HG02943 (cell line): ENCODE results near the gene ZEB2.

Experiments
- ATAC-seq: cut with Tn5 transposase; IDR thresholded peaks from one replicate; pipeline ENCODE4 v1.9.1; 2021; ENCODE audit warnings: mild to moderate bottlenecking, low read depth, moderate library complexity; ENCODE audit not compliant: unreplicated experiment

ZEB2 gene

DNA sequence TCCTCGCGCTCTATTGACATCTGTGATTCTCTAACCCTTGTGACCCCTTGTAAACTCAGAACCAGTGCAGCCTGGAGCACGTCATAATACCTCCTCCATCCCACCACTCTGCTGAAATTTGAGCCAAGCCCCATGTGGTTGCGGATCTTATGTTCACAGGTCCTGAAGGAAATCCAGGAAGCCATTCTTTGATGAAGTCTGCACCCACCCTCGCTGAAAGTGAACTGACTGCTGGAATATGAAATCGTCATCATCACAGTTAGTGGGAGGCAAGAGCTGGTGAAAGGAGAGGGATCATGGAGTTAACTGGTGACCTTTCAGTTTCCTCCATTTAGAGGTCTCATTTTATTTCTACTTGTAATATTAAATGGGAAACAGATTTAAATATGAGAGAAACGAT is 21.6 kb downstream of the ZEB2 start:
- ATAC-seq: no peak

DNA sequence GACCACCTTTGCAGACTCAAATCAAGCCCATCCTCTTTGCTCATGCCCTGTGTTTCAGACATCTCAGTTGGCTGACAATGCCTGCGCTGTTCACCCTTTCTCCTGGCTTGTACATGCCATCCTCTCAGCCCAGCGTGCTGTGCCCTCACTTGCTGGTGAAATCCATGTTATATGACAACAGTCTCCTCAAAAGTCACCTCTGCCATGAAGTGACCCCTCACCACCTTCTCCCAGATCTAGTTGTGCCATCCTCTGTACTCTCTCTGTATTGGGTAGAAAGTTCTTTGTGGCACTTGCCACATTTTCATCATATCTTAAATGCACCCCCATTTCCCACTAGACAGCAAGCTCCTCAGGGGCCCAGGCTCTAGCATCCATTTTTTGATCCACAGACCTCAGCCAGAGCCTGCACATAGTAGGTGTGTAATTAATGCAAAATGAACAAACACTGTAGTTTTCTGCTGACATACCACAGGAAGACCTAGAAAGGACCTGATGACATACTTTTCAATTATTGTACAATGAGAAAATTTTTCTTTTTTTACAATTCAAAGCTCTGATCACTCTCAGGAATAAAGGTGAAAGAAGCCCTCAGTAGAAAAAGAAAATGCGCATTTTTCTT is 22.8 kb downstream of the ZEB2 start:
- no peak for ATAC-seq

DNA sequence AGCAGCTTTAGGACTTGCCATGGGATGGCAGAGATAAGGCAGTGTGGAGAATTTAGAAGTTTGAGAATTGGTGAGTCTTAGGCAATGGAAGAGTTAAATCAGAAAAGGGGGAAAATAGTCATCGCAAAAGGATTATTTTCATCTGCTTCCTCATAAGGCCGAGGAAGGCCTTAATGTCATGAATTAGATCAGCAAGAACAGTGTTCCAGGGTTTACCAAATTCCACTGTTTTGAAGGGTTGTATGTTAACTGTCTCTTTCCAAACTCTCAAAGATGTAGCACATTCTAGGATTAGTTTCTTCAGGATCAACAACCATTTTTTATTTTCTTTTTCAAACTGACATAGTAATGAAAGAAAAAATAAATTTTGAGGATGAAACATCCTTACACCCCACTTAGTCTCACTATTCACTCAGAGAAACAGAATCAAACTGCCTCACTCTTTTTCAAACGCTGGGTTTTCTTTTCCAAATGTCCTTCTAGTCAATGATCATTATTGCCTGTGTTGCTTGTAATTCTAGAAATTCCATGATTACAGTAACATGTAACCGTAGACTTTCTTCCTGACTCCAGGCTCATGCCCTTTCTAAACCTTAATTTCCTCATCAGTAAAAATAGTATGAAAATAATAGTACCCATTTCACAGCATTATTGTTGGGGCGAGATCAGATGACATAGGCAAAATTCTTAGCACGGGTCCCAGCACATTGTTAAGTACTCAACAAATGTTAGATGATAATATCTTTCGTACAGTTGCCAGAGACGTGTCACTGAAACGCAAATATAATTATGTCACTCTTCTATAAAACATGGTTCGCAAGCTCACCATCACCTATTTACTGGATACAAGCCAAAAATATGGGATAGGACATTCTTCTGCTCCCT is 23.6 kb downstream of the ZEB2 start:
- no peak for ATAC-seq

DNA sequence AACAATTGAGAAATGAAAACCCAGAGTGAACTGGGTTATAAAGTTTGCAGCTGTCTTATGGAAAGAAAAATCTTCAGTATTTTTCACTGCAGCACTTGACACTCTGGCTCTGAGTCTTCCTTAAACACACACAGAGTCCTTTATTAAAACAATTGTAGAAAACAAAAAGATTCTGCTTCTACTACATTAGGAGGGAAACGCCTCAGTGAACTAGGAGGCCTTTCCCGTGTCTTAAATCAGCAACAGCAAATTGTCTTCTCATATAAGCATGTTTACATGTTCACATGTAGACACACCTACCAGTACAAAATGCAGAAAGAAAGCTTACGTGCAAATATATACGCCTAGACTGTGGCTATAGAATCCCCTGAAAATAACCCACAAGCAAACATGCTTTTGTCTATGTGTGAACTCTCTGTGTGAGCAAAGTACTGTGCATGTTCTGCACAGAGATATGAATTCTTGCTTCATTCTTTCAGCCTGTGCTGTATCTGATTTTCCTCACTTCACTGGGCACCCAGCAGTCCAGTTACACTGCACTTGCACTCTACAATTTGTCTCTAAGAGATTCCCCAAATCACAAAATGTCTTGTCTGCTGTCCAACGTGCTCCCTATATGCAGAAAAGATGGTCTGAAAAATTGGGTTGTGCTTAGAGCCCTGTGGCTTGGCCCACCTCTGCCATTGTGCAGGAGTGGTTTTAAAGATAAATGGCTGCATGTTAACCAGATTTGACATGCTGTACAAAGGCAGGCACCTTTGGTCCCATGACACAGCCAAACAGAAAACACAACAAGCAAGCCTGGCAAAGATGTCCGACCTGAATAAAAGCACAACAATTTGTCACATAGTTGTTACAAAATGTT is 24.5 kb downstream of the ZEB2 start:
- no peak for ATAC-seq

DNA sequence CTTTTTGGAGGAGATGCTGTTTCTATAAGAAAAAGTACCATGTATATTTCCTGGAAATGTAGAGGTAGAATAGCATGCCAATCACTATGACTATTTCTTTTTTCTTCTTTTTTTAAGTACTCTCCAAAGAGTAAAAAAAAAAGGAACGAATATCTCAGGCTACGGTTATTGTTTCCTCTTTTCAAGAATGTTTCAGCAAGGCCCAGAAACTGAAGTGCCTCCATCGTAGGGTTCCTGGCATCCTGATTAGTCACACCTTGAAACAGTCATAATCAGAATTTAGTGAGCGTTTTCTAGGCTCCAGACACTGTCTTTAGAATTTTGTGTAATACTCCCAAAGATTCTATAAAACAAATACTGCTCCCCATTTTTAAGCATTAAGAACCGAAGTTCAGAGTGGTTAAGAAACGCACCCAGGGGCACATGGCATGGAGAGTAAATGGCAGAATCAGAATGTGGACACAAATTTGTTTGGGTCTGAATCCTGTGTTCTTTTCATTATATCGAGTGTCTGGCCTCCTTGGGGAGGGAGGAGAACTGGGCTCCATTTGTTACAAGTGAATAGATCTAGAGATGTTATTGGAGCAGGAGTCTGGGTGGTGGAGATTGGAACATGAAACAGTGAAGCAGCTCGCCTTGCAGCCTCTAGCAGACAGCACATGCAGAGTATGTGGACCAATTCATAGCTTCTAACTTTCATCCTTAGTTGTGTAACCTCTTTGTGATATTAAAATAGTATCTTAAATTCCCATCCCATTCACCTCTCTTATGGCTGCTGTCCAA is 26.7 kb downstream of the ZEB2 start:
- ATAC-seq: no peak

DNA sequence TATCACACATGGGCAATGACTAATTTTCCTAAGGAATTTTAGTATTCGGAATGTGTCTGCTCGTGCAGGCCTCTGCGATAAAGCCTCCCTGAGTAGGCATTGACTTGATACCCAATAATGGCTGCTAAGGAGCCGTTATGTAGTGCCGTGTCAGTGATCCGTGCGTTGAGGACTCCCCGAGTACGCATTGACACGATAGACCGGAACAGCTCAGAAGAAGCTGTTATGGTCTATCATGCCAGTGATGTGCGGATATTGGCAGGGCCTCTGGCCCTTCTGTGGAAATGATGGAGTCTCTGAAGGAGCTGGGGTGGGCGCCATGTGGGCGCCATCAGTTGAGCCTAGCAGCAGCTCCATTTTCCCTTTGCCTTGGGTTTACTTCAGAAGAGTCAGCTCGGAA is 29.1 kb downstream of the ZEB2 start:
- ATAC-seq: no peak

DNA sequence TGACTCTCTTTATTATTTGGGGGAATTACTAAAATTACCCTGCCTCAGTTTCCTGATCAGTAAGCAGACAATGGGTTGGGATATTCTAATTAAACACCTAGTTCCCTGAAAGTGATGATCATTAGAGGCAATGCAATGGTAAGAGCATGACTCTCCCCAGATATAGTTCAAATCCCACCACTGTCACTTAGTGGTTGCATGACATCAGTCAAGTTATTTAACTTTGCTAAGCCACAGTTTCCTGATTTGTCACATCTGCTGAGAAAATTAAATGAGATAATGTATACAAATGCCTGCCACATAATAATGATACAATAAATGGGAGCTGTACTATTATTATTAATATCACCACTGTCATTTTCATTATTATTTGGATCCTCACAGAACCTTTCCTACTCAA is 29.9 kb downstream of the ZEB2 start:
- no peak for ATAC-seq

DNA sequence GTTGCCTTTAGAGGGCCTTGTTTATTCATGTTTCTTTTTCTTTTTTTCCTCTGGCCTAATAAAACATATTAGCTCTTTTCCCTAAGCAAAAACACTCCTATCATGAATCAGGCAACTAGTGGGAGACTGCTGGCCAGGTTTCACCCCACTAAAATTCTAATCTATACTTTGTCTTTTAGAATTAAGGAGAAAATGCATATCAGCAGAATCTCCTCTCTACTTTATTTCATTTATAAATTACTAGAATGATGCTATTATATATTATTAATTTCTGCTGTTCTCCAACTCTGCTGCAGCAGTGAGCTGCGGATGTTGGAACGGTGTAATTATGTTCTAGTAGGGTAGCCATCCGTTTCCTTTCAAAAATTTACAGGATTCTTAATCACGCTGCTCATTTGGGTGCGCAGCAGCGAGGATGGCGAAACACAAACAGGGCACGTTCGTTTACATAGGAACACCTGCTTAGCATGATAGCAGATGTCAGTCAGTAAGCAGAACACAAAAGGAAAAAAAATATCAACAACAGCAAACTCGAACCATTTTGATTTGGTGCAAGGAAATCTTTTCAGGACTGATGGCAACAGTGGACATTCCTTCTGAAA is 30.5 kb downstream of the ZEB2 start:
- ATAC-seq: no peak

DNA sequence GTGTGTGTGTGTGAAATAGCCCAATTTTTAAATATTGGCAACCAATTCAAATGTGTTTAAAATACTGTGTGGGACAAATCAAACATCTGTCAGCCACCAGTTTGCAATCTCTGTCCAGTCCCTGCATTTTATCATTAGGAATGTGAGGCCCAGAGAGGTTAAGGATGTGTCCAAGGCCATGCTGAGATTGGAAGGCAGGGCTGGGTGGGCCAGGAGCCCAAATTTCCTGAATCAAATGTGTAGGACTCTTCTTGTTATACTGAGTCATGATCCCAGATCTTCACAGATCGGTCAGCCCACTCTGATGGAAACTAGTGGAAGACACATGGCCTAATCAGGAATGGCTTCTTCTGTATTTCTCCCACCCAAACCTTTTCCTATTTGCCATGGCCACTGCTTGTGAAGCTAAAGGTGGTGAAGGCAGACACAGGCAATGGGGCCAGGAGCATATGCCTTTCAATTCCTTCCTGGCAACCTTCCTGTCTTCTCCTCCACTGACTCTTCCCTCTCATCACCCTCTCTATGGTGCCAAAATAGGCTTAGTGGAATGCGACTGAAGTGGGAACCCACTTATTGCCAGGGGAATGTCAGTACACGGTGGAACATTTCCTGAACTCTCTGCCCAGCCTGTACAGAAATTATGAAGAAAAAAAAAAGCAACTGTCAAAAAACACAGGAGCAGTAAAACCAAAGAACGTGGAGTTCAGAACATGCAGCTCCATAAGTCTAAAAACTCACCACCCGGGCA is 35.5 kb downstream of the ZEB2 start:
- no peak for ATAC-seq

DNA sequence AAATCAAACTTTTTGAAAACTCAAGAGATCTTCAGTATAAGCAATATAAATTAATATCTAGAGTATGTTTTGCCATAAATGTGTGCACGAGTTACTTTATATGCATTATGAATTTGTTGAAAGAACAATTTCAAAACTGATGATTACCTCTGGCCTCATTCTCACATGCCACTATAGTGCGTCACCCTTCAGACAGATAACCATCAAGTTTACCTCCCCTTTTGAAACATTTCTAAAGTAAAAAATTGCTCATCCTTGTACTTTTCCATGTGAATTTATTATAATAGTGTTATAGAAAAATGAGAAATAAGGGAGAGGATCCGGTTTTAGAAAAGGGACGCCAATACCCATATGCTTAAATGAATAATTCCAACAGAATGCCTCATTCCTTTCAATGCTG is 38.3 kb downstream of the ZEB2 start:
- ATAC-seq: no peak

DNA sequence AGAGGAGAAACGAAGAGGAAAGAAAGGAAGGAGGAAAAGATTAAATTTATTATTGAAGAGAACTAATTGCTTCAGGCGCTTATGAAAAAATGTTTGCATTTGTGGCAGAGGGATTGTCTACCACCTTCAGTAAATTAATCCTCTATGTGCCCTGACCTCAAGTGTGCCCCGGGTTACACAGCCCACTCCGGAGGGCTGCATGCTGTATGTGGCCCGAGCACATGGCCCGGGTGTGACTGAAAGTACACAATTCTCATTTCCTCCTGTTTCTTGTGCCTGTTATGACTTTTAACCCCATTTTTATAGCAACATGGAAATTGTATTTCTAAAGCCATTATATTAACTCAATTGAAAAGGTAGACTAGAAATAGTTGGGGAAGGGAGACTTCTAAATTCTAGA is 38.8 kb downstream of the ZEB2 start:
- ATAC-seq: no peak

DNA sequence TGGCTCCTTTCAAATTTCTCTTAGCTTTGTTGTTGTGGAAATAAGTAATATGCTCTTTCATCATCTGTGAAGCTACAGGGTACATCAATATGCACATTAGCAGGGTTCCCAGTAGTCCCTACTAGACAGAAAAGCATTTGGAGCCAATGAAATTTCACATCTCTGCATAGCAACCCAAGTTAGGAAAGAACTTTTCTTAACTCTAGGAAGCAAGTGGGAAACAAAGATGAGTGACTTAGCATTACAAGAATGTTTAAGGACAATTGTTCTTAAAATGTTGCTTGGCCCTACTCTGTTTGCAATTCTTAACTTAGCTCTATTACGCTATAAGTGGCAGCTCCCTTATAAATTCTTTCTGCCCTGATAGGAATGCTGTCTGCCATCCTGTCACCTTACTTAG is 39.6 kb downstream of the ZEB2 start:
- no peak for ATAC-seq

DNA sequence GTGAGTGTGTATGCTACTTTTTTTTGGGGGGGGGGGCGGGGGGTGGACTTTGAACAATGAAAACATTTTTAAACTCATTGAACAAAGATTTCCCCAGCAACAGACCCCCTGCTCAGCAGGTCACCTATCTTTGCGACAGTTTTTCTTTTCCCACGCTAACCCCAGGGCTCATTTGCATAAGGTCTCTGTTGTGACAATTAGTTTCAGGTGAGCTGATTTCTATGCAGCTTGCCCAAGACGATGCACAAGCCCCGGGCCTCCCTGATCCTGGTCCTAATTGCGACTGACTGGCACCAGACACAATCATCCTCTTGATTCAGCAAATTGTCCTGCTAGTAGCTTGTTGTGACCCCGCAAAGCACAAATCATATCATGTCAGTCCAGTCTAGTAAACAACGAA is 40.3 kb downstream of the ZEB2 start:
- ATAC-seq: no peak

DNA sequence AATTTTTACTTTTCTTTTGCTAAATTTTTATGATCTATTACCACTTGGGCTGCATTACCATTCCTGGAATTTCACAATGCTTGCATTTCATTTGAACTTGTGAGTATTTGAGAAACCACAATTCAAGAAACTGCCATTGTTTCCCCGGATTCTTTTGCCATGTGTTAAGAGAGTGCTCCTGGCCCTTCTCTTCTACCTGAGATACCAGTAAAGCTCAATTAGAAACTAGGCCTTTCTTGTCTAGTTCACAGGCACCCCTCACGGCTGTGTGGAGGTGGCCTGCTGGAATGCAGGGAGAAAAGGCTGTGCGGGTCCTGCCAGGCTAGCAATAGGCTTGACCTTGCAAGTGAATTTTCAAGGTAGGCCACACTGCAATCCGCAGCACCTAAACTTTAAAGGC is 40.8 kb downstream of the ZEB2 start:
- no peak for ATAC-seq

DNA sequence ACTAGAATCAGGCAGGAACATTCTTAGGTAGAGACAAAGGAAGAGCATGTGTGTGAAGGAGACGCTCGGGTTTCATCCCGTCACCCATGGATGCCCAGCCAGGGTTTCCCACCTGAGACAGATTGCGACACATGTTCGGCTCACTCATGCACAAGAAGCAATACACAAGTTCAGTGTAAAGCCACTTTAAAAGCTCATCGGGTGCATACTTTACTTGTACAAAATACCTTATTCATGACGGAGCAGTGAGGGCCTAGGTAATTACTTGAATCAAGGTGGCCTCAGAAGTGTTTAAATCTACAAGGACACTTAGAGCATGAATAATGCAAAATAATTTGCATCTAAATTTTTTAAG is 42.0 kb downstream of the ZEB2 start:
- ATAC-seq: no peak

DNA sequence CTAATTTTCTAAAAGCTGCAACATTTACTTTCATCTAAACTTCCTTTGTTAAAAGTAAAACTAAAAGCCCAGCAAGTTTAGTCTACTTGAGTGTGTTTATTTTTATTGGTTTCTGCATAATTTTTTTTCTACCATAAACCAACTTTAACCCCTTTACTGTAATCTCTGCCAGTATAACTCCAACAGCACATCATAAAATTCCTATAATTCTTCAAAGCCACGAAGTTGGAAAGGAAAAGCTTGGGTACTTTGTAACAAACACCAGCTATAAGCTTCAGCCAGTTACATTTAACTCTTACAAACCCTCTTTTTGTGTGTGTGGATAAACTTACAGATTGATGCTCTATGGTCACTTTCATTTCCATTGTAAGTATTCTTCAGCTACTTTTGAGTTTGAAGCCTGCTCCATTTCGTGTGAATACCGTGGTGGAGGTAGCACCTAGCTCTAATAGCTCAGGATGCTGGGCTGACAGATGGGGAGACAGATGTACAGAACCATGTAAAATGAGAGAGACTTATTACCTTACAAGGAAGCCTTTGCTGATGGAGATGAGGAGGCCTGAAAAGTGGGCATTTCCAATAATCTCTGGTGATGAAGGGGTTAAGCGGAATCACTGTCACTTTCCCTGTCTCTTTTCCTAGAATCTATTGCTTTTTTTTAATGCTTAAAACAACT is 42.5 kb downstream of the ZEB2 start:
- no peak for ATAC-seq

DNA sequence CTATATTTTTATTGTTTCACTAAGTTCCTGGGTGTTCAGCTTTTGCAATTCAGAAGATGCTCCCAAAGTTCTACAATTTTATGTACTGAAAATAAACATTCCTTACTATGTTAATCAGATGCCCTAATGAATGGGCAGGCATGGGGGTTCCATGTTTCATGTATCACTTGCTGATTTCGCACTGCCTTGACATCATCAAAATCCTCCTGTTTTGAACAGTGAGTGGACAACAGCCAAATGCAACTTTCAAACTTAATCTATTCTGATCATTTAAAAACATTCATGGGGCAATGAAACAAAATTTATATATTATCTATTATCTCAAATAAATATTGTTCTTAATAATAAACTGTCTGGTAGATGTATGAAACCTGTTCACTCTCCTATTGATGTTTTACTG is 43.2 kb downstream of the ZEB2 start:
- no peak for ATAC-seq

DNA sequence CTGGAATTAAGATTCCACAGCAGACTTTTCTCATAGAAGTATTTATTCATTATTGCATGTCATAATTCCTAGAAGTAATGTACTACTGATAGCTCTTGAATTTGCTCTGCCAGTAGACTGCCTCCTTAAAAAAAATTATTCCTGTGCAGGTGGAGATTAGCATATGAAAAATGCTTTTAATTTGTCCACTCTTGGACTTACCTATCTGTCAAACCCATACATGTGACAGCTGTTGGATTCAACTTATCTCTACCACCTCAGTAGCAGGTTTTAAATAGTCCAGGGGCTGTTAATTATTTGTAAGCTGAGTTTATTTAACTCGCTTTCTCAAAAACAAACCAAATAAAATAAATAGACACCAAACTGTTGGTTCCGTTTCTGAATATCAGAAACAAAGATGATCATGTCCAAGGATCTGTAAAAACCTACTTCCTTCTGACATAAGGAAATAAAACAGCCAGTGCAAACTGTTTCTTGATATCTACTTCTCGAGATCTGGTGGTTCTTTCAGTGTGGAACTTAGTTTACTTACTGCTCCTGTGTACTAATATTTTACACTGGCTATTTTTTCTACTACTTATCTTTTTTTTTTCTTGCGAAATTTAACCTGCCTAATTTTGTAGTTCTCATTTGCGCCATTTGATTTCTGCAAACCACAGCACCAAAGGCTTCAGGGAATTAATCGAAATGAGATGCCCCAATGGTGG is 44.2 kb downstream of the ZEB2 start:
- no peak for ATAC-seq
